Heart right ventricle (tissue), 16 donors: ENCODE data around the gene UBE2I. TPM values are rescaled to one million over a fixed set of nuclear protein-coding genes. Genes with fewer than 3 reads are reported as not detected.
A peak's percentile ranks its signal among the peaks of the same experiment; 100 is the strongest.

ENCODE experiments used
- ATAC-seq, 8 donors: fragments of 200-7000 bp; cut with Tn5 transposase; one replicate each; pipeline ENCODE4 v1.9.1; 2020; ENCODE audit warnings: mild to moderate bottlenecking in 8 of 8, moderate library complexity in 8 of 8, moderate number of reproducible peaks in 1 of 8
- DNase-seq, 2 donors: peaks; one replicate each; pipeline ENCODE4 v3.0.0-alpha.2; 2020
- H3K27ac ChIP-seq, 10 donors: fragments of 200-600 bp; sonication (generic) in 2 of 10; one replicate each; pipeline versions ENCODE4 v1.5.0 to v1.8.0; 2020 to 2022; ENCODE audit warnings: mild to moderate bottlenecking in 3 of 10
- H3K27me3 ChIP-seq, 7 donors: fragments of 200-600 bp; one replicate each; pipeline ENCODE4 v1.8.0; 2021 to 2022; ENCODE audit warnings: mild to moderate bottlenecking in 2 of 7
- H3K36me3 ChIP-seq, 9 donors: fragments of 200-600 bp; sonication (generic) in 1 of 9; one replicate each; pipeline versions ENCODE4 v1.5.0 to v1.8.0; 2020 to 2022; ENCODE audit warnings: mild to moderate bottlenecking in 2 of 9
- H3K4me1 ChIP-seq, 9 donors: fragments of 200-600 bp; sonication (generic) in 1 of 9; one replicate each; pipeline versions ENCODE4 v1.5.0 to v1.8.0; 2020 to 2022; ENCODE audit warnings: mild to moderate bottlenecking in 4 of 9
- H3K4me3 ChIP-seq, 10 donors: fragments of 200-600 bp; sonication (generic) in 2 of 10; one replicate each; pipeline versions ENCODE4 v1.5.0 to v1.8.0; 2020 to 2022; ENCODE audit warnings: mild to moderate bottlenecking in 7 of 10, moderate library complexity in 2 of 10
- H3K9me3 ChIP-seq, 11 donors: fragments of 200-600 bp in 10 of 11; sonication (generic) in 2 of 11; one replicate each; pipeline versions ENCODE4 v1.5.0 to v1.8.0; 2013 to 2022; ENCODE audit warnings: mild to moderate bottlenecking in 2 of 11, control low read depth in 1 of 11, moderate library complexity in 1 of 11
- WGBS, 2 donors: extraction: QIAGEN DNeasy Blood & Tissue Kit; methylation state at CpG; one replicate each; pipeline ENCODE4 v1.1.7; 2013; ENCODE audit warnings: inconsistent platforms in 1 of 2; 5-methylcytosine and 5-hydroxymethylcytosine counted together
- intact Hi-C, 10 donors: fragments of 100-400 bp; cut with DNase I; formaldehyde crosslinking; loops; one replicate each; pipeline versions ENCODE4 v1.11.1 to v1.14.2; 2022
- polyA plus RNA-seq, 2 donors: library from polyadenylated mRNA; stranded (reverse); fragments of 200-250 nt; gene quantifications; one replicate each; pipeline ENCODE4 v1.2.3, GENCODE V29; 2013
- total RNA-seq, 10 donors: library from RNA; stranded (reverse); fragmentation: NEBNext Ultra II Directional in 3 of 10; extraction: Animal tissue kit (Norgen Biotek cat#: 25700) in 3 of 10; gene quantifications; one replicate each; pipeline versions ENCODE4 v1.2.1 to v1.2.4, GENCODE V29; 2021 to 2023
- TF ChIP-seq, protein P1 (sequence below), 9 donors: fragments of 200-600 bp; sonication (generic) in 2 of 9; IDR thresholded peaks; one replicate each; pipeline versions ENCODE4 v1.5.0 to v1.8.0; 2021 to 2022; ENCODE audit warnings: antibody characterized with exemption in 9 of 9, mild to moderate bottlenecking in 5 of 9, moderate library complexity in 1 of 9
- donor health status: Arrhythmogenic right ventricular cardiomyopathy.
- donor health status: ischemic (EF 13 %, LVEDD 7.1; RV severe dilation, severe dysfunction).
- donor health status: healthy with polysubstance abuse.
- donor health status: DM: no; HTN: yes; CAD: no.
- donor health status: DM: no; HTN: no; CAD: no.
- donor health status: ischemic (EF 25% LVEDD 6.9; RV normal size, moderate dysfunction).
- donor health status: ischemic (EF 25% LVEDD 5.7; RV mildly dilated, moderate dysfunction).
- donor health status: healthy.
- donor health status: DM: yes; HTN: yes; CAD: no.
- donor health status: Ischemic cardiomyopathy.
- donor health status: ischemic (EF 35%, LVEDD 5.7; RV mildly dilated, moderate dysfunction).
- donor health status: nonischemic (EF 11% LVEDD 7.7; RV severe dilation, severe dysfunction).
- donor health status: DM: yes; HTN: yes; CAD: no.
- donor health status: PGD.
- donor health status: ischemic (EF 29% LVEDD 5.4; RV normal size, mild dysfunction).
- donor health status: nonischemic (EF 23%, LVEDD 6.1; RV moderate dilation, normal function).

Gene UBE2I
- total and polyA plus RNA-seq, 12 donors = 63.1 to 99.8 (median 83.6) TPM

DNA sequence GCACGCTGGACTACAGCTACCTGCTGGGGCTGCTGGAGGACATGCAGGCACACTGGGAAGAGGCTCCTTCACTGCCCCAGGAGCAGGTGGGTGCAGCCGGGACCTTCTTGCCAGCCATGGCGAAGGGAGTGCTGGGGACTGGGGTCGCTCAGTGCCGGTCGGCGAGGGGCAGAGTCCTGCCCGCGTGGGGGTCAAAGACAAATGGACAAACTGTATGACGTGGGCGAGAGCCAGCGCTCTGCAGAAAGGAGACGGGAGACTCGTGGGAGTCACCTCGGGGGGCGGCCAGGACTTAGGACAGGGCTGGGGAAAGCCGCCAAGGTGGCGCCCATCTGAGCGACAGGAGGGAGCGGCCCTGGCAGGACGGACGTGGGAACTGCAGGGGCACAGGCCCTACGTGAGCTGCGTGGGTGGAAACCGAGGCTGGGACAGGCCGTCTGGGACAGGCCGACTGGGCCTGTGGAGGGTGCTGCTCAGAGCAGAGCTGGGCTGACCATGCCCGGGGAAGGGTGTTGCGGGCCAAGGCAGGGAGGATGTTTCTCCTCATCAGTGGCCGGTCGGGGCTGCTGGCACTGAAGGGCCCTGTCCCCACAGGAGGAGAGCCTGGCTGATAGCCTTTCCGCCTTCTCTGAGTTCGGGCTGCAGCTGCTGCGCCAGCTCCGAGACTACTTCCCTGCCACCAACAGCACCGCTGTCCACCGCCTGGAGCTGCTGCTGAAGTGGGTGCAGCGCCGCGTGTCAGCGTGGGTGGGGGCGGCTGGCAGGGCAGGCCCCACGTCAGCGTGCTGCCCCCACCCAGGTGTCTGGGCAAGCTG is 34.2 kb downstream of the UBE2I start:
- H3K4me3 ChIP-seq = peak overlapping the region in 8 of 10 donors; percentile 6 to 44 (median 36)
- 58 to 74% methylated on average over 43 to 44 of the region's 44 CpGs for WGBS, 2 donors
- H3K36me3 ChIP-seq = peaks cover 0 to 18% (median 2%) of the 10 kb centered on the region in 9 donors
- no peaks in the 10 kb centered on the region for H3K9me3 ChIP-seq
- H3K27me3 ChIP-seq = no peaks in the 10 kb centered on the region
- intact Hi-C loops = loop anchor here in 1 of 10 donors (10.0 kb wide), 1 partner anchor 61 kb away; no protein-coding TSS in a partner anchor
- H3K27ac ChIP-seq = no peak overlapping the region
- TF ChIP-seq, protein P1, sequence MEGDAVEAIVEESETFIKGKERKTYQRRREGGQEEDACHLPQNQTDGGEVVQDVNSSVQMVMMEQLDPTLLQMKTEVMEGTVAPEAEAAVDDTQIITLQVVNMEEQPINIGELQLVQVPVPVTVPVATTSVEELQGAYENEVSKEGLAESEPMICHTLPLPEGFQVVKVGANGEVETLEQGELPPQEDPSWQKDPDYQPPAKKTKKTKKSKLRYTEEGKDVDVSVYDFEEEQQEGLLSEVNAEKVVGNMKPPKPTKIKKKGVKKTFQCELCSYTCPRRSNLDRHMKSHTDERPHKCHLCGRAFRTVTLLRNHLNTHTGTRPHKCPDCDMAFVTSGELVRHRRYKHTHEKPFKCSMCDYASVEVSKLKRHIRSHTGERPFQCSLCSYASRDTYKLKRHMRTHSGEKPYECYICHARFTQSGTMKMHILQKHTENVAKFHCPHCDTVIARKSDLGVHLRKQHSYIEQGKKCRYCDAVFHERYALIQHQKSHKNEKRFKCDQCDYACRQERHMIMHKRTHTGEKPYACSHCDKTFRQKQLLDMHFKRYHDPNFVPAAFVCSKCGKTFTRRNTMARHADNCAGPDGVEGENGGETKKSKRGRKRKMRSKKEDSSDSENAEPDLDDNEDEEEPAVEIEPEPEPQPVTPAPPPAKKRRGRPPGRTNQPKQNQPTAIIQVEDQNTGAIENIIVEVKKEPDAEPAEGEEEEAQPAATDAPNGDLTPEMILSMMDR (IDR thresholded peaks at IDR 0.05) = no peak
- DNase-seq = no peak
- peak in 1 of 8 donors; percentile 2 for ATAC-seq
- H3K4me1 ChIP-seq = peaks cover 0 to 16% (median 5%) of the 10 kb centered on the region in 9 donors

DNA sequence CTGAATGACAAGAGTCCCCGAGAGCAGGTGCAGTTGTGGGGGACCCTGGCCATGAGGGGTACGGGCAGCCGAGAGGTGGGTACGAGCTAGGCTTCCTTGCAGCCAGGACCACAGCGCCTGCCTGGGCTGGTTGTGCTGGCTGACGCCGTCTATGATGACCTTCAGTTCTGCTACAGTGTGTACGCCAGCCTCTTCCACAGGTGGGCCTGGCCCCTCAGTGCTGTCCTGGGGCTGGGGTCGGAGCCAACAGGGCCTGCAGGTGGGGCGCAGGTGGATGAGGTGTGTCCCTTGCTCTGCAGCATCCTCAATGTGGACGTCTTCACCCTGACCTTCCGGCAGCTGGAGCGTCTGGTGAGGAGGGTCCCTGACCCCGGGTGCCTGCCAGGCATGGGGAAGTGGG is 35.1 kb downstream of the UBE2I start:
- Histone ChIP-seq H3K36me3 (peaks cover 0 to 27% (median 11%) of the 10 kb centered on the region in 9 donors), H3K4me3 (no peak overlapping the region), H3K27me3 (no peaks in the 10 kb centered on the region), H3K4me1 (peaks cover 0 to 16% (median 5%) of the 10 kb centered on the region in 9 donors), H3K27ac (no peak overlapping the region), H3K9me3 (no peaks in the 10 kb centered on the region)
- intact Hi-C loops = loop anchor here in 1 of 10 donors (10.0 kb wide), 1 partner anchor 60 kb away; no protein-coding TSS in a partner anchor
- WGBS, 2 donors = 93 to 95% methylated on average over 14 of the region's 14 CpGs
- TF ChIP-seq, protein P1 (IDR thresholded peaks at IDR 0.05) = no peak
- ATAC-seq (no peak), DNase-seq (no peak)

DNA sequence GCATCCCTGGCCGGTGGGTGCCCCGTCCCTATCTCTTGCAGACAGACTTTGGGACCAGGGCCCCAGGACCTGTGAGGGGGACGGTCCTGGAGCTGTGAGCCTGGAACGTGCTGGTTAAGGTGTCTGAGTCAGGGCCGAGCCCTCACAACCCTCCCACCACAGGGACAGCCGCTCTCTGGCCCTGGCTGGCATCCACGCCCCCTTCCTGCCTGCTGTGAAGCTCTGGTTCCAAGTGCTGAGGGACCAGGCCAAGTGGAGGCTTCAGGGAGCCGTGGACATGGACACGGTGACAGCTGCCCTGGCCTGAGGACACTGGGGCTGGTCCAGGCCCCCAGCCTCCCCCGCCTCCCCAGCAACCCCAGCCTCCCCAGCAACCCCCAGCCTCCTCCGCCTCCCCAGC is 35.7 kb downstream of the UBE2I start:
- Histone ChIP-seq H3K4me3 (no peak overlapping the region), H3K36me3 (peaks cover 0 to 33% (median 14%) of the 10 kb centered on the region in 9 donors), H3K4me1 (peaks cover 0 to 17% (median 5%) of the 10 kb centered on the region in 9 donors), H3K9me3 (no peaks in the 10 kb centered on the region), H3K27me3 (no peaks in the 10 kb centered on the region), H3K27ac (no peak overlapping the region)
- TF ChIP-seq, protein P1 (IDR thresholded peaks at IDR 0.05) = no peak
- DNase-seq (no peak), ATAC-seq (no peak)
- intact Hi-C loops = loop anchor here in 1 of 10 donors (10.0 kb wide), 1 partner anchor 60 kb away; no protein-coding TSS in a partner anchor
- WGBS, 2 donors = 74 to 76% methylated on average over 9 to 11 of the region's 11 CpGs

DNA sequence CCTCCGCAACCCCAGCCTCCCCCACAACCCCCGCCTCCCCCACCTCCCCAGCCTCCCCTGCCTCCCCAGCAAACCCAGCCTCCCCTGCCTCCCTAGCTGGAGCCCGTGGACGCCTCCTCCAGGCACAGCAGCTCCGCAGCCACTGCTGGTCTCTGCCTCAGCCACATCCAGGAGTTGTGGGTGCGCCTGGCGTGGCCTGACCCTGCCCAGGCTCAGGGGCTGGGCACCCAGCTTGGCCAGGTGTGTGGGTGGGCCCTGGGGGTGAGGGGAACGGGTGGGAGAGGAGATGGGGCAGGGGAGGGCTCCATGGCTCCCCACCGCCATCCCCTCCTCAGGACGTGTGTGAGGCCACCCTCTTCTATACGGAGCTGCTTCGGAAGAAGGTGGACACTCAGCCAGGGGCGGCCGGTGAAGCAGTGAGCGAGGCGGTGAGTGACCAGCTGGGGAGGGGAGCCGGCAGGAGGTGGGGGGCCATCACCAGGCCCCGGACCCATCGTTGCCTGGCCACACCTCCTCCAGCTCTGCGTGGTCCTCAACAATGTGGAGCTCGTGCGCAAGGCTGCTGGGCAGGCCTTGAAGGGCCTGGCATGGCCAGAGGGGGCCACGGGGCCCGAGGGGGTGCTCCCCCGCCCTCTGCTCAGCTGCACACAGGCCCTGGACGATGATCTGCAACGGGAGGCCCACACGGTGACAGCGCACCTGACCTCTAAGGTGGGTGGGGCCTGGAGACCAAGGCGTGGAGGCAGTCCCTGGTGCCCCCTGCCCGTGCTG is 36.4 kb downstream of the UBE2I start:
- Histone ChIP-seq H3K9me3 (no peaks in the 10 kb centered on the region), H3K4me3 (no peak overlapping the region), H3K4me1 (peaks cover 4 to 24% (median 13%) of the 10 kb centered on the region in 9 donors), H3K27me3 (no peaks in the 10 kb centered on the region), H3K36me3 (peaks cover 0 to 39% (median 14%) of the 10 kb centered on the region in 9 donors), H3K27ac (no peak overlapping the region)
- no peak for ATAC-seq
- 80 to 82% methylated on average over 30 to 31 of the region's 31 CpGs for WGBS, 2 donors
- no peak for DNase-seq
- TF ChIP-seq, protein P1 (IDR thresholded peaks at IDR 0.05) = no peak
- intact Hi-C loops = loop anchor here in 1 of 10 donors (10.0 kb wide), 1 partner anchor 59 kb away; no protein-coding TSS in a partner anchor
